Fibroblast of lung (primary cell): ENCODE measurements around the gene CXCL8. TPM values are rescaled to one million over a fixed set of nuclear protein-coding genes. Genes with fewer than 3 reads are reported as not detected.
A peak's percentile ranks its signal among the peaks of the same experiment; 100 is the strongest.

Experiments
- DNase-seq, 2 donors: peaks; one replicate each; pipeline versions ENCODE4 v3.0.0 to v3.0.0-alpha.2; 2010; ENCODE audit warnings: low read depth in 2 of 2
- H2AFZ ChIP-seq: 2 replicates; pipeline ENCODE4 v1.5.1; 2012; ENCODE audit warnings: low read length, control low read depth, inconsistent platforms
- H3K27ac ChIP-seq: 2 replicates; pipeline ENCODE4 v1.5.1; 2011; ENCODE audit warnings: low read length, control low read depth; ENCODE audit not compliant: insufficient read depth
- H3K27me3 ChIP-seq: 2 replicates; pipeline ENCODE4 v1.5.1; 2011; ENCODE audit warnings: mild to moderate bottlenecking, low read length; ENCODE audit not compliant: control insufficient read depth, insufficient read depth
- H3K36me3 ChIP-seq: 2 replicates; pipeline ENCODE4 v1.5.1; 2011; ENCODE audit warnings: low read length; ENCODE audit not compliant: control insufficient read depth, insufficient read depth
- H3K4me1 ChIP-seq: 2 replicates; pipeline ENCODE4 v1.5.1; 2011; ENCODE audit warnings: low read length; ENCODE audit not compliant: control insufficient read depth, insufficient read depth; ENCODE audit errors: extremely low read depth
- H3K4me2 ChIP-seq: 2 replicates; pipeline ENCODE4 v1.5.1; 2011; ENCODE audit warnings: low read length, control low read depth; ENCODE audit not compliant: insufficient read depth; ENCODE audit errors: extremely low read depth
- H3K4me3 ChIP-seq, 4 experiments: fragments of 200-600 bp in 1 of 4; sonication (generic) in 1 of 4; replicated peaks in 1 of 4; 2 replicates each; pipeline ENCODE4 v1.5.1; 2011 to 2016; ENCODE audit warnings: low read length in 4 of 4, low read depth in 3 of 4, mild to moderate bottlenecking in 3 of 4, control low read depth in 2 of 4, inconsistent platforms in 1 of 4, mixed read lengths in 1 of 4; ENCODE audit not compliant: insufficient read depth in 1 of 4; ENCODE audit errors: control extremely low read depth in 1 of 4
- H3K79me2 ChIP-seq: 2 replicates; pipeline ENCODE4 v1.5.1; 2012; ENCODE audit warnings: mild to moderate bottlenecking, low read length, inconsistent platforms; ENCODE audit not compliant: control insufficient read depth, insufficient read depth
- H3K9ac ChIP-seq: 2 replicates; pipeline ENCODE4 v1.5.1; 2011; ENCODE audit warnings: mild to moderate bottlenecking, low read length, control low read depth; ENCODE audit not compliant: insufficient read depth
- H3K9me3 ChIP-seq: 2 replicates; pipeline ENCODE4 v1.5.1; 2012; ENCODE audit warnings: low read depth, low read length; ENCODE audit not compliant: control insufficient read depth, insufficient read depth
- H4K20me1 ChIP-seq: 2 replicates; pipeline ENCODE4 v1.5.1; 2011; ENCODE audit warnings: low read length; ENCODE audit not compliant: control insufficient read depth, insufficient read depth; ENCODE audit errors: extremely low read depth
- CTCF ChIP-seq, 2 donors: IDR thresholded peaks in 1 of 2; conservative IDR thresholded peaks in 1 of 2; 1 replicate in 1 of 2; 2 replicates in 1 of 2; pipeline ENCODE4 v1.5.1; 2011 to 2012; ENCODE audit warnings: low read length in 2 of 2, control low read depth in 1 of 2, inconsistent platforms in 1 of 2, low read depth in 1 of 2, mild to moderate bottlenecking in 1 of 2
- EZH2 ChIP-seq: IDR thresholded peaks from 2 replicates; pipeline ENCODE4 v1.5.1; 2012; ENCODE audit warnings: low read length, control low read depth, mild to moderate bottlenecking; ENCODE audit errors: missing control alignments
- polyA plus RNA-seq, 2 donors: library from polyadenylated mRNA; depleted of rRNA in 1 of 2; stranded (reverse) in 1 of 2; unstranded in 1 of 2; fragments of >200 nt; gene quantifications; 2 replicates each; pipeline ENCODE4 v1.2.1, GENCODE V29; 2011 to 2012; ENCODE audit warnings: missing spikeins in 1 of 2
- total RNA-seq: library from RNA; depleted of rRNA; stranded (reverse); fragments of >200 nt; gene quantifications from 2 replicates; pipeline ENCODE4 v1.2.1, GENCODE V29; 2014

CXCL8 gene
- total and polyA plus RNA-seq, 2 donors (not counting 1 experiment from before 2014, with no cell fraction given): 1.3 to 1.4 TPM

GRCh38 chr4:73707918-73708577 is 32.3 kb upstream of the CXCL8 start:
- TF ChIP-seq EZH2: no peak
- no peak for TF ChIP-seq CTCF (conservative IDR thresholded peaks at IDR 0.05 in 1 of 2, IDR thresholded peaks at IDR 0.05 in 1 of 2; ENCODE audit: low read depth in 1 of 2, low read length in 2 of 2)
- H4K20me1 ChIP-seq: no peaks in the 10 kb centered on the region
- H3K27ac ChIP-seq: peak overlapping the region; percentile 39
- H3K27me3 ChIP-seq: no peaks in the 10 kb centered on the region
- H3K4me2 ChIP-seq: no peak overlapping the region
- peak; percentile 91 to 97 for DNase-seq
- no peak overlapping the region for H3K4me3 ChIP-seq
- H2AFZ ChIP-seq: no peak overlapping the region
- no peak overlapping the region for H3K9ac ChIP-seq
- no peaks in the 10 kb centered on the region for H3K9me3 ChIP-seq
- no peaks in the 10 kb centered on the region for H3K36me3 ChIP-seq
- H3K79me2 ChIP-seq: no peaks in the 10 kb centered on the region
- H3K4me1 ChIP-seq: peaks cover 19% of the 10 kb centered on the region

- Histone ChIP-seq H3K27me3 (no peaks in the 10 kb centered on the region), H3K27ac (no peak overlapping the region), H3K9me3 (no peaks in the 10 kb centered on the region), H2AFZ (no peak overlapping the region), H3K4me3 (no peak overlapping the region), H3K9ac (no peak overlapping the region), H3K79me2 (no peaks in the 10 kb centered on the region), H4K20me1 (no peaks in the 10 kb centered on the region), H3K4me1 (peaks cover 17% of the 10 kb centered on the region), H3K36me3 (no peaks in the 10 kb centered on the region), H3K4me2 (no peak overlapping the region)
- TF ChIP-seq EZH2 (no peak), CTCF (conservative IDR thresholded peaks at IDR 0.05 in 1 of 2, IDR thresholded peaks at IDR 0.05 in 1 of 2; ENCODE audit: low read depth in 1 of 2, low read length in 2 of 2) (no peak)
- DNase-seq: no peak
Measured at GRCh38 chr4:73709451-73710033, 30.8 kb upstream of the CXCL8 start.

- Histone ChIP-seq H3K4me1 (peaks cover 14% of the 10 kb centered on the region), H3K4me3 (no peak overlapping the region), H3K36me3 (no peaks in the 10 kb centered on the region), H2AFZ (no peak overlapping the region), H3K9ac (no peak overlapping the region), H3K27me3 (no peaks in the 10 kb centered on the region), H3K79me2 (no peaks in the 10 kb centered on the region), H3K4me2 (no peak overlapping the region), H3K27ac (no peak overlapping the region), H3K9me3 (no peaks in the 10 kb centered on the region), H4K20me1 (no peaks in the 10 kb centered on the region)
- DNase-seq: no peak
- TF ChIP-seq CTCF (conservative IDR thresholded peaks at IDR 0.05 in 1 of 2, IDR thresholded peaks at IDR 0.05 in 1 of 2; ENCODE audit: low read depth in 1 of 2, low read length in 2 of 2): no peak
- no peak for TF ChIP-seq EZH2
Measured at GRCh38 chr4:73710094-73710493, 30.3 kb upstream of the CXCL8 start.
